Small intestine (tissue), 7 donors: ENCODE data around the gene GLI1. TPM values are rescaled to one million over a fixed set of nuclear protein-coding genes. Genes with fewer than 3 reads are reported as not detected.
A peak's percentile ranks its signal among the peaks of the same experiment; 100 is the strongest.
"Not testable (repeated sequence)": the region's sequence is repeated elsewhere in the genome, so short reads cannot be mapped to it uniquely, and the experiment has no call there.

ENCODE experiments used
- DNase-seq, 2 donors: peaks; one replicate each; pipeline versions ENCODE4 v3.0.0 to v3.0.0-alpha.2; 2013
- FAIRE-seq: peaks from 2 replicates; lab custom pipeline; 2012; peaks lifted over from hg19 to GRCh38; lab: Jason Lieb, UNC
- H3K27ac ChIP-seq, 3 donors: one replicate each; pipeline ENCODE4 v1.5.1; 2013; ENCODE audit warnings: low read length in 2 of 3, mild to moderate bottlenecking in 2 of 3, control low read depth in 1 of 3, inconsistent platforms in 1 of 3, low read depth in 1 of 3, moderate library complexity in 1 of 3
- H3K27me3 ChIP-seq, 3 donors: one replicate each; pipeline ENCODE4 v1.6.1; 2013; ENCODE audit warnings: low read length in 3 of 3, inconsistent platforms in 1 of 3; ENCODE audit not compliant: control insufficient read depth in 3 of 3, insufficient read depth in 3 of 3
- H3K36me3 ChIP-seq, 3 donors: one replicate each; pipeline ENCODE4 v1.6.1; 2013; ENCODE audit warnings: low read length in 3 of 3, inconsistent platforms in 1 of 3, low read depth in 1 of 3, mild to moderate bottlenecking in 1 of 3, moderate library complexity in 1 of 3; ENCODE audit not compliant: control insufficient read depth in 3 of 3, insufficient read depth in 2 of 3
- H3K4me1 ChIP-seq, 3 donors: one replicate each; pipeline ENCODE4 v1.6.1; 2013; ENCODE audit warnings: low read length in 2 of 3, inconsistent platforms in 1 of 3, low read depth in 1 of 3, mild to moderate bottlenecking in 1 of 3, moderate library complexity in 1 of 3; ENCODE audit not compliant: control insufficient read depth in 3 of 3, insufficient read depth in 2 of 3
- H3K4me3 ChIP-seq, 3 donors: one replicate each; pipeline ENCODE4 v1.5.1; 2013; ENCODE audit warnings: low read length in 3 of 3, control low read depth in 1 of 3, inconsistent platforms in 1 of 3, low read depth in 1 of 3, mild to moderate bottlenecking in 1 of 3, moderate library complexity in 1 of 3
- H3K9me3 ChIP-seq, 2 donors: one replicate each; pipeline ENCODE4 v1.6.1; 2013; ENCODE audit warnings: low read depth in 1 of 2, low read length in 1 of 2; ENCODE audit not compliant: control insufficient read depth in 2 of 2, insufficient read depth in 1 of 2
- WGBS, 3 donors: extraction: QIAGEN DNeasy Blood & Tissue Kit; methylation state at CpG; one replicate each; pipeline ENCODE4 v1.1.7; 2013; 5-methylcytosine and 5-hydroxymethylcytosine counted together
- polyA plus RNA-seq, 4 donors: library from polyadenylated mRNA; stranded (reverse) in 3 of 4; unstranded in 1 of 4; fragments of 200-250 nt in 3 of 4; fragments of 120-200 nt in 1 of 4; gene quantifications; one replicate each; pipeline versions ENCODE4 v1.2.1 to v1.2.3, GENCODE V29; 2013
- donor health status: healthy with polysubstance abuse.
- donor health status: control.
- donor health status: control.
- donor health status: Bipolar disorder and iron deficiency.
- donor health status: healthy.

GLI1 gene
- polyA plus RNA-seq, 4 donors, result 1.5 to 5.5 (median 1.9) TPM; not detected in 1

DNA sequence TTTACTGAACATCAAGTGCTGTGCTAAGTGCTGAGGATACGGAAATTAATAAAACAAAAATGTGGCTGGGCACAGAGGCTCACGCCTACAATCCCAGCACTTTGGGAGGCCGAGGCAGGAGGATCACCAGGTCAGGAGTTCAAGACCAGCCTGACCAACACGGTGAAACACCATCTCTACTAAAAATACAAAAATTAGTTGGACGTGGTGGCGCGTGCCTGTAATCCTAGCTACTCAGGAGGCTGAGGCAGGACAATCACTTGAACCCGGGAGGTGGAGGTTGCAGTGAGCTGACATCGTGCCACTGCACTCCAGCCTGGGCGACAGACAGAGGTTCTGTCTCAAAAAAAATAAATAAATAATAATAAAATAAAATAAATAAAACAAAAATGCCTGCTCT is 32.6 kb upstream of the GLI1 start:
- Histone ChIP-seq H3K4me1 (peaks cover 0 to 15% (median 3%) of the 10 kb centered on the region in 3 donors), H3K36me3 (peaks cover 0 to 33% (median 6%) of the 10 kb centered on the region in 3 donors)
- H3K9me3 ChIP-seq, H3K4me3 ChIP-seq, FAIRE-seq, H3K27me3 ChIP-seq, H3K27ac ChIP-seq, DNase-seq: not testable (repeated sequence)
- 96 to 97% (median 96%) methylated on average over 10 of the region's 10 CpGs for WGBS, 3 donors

DNA sequence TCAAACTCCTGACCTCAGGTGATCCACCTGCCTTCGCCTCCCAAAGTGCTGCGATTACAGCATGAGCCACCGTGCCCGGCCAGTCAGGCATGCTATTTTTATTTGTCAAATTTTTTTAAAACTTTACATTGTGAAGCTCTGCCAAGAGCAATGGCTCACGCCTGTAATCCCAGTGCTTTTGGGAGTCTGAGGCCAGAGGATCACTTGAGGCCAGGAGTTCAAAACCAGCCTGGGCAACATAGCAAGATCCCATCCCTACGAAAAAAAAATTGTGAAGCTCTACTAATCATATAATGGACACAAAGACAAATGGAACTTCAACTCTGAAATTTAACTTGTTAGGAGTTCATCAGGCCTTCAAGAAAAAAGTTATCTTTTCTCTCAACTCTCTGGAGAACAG is 30.6 kb upstream of the GLI1 start:
- Histone ChIP-seq H3K27ac (peak overlapping the region in 1 of 3 donors; percentile 97), H3K4me3 (no peak overlapping the region), H3K9me3 (no peaks in the 10 kb centered on the region), H3K4me1 (peaks cover 0 to 18% (median 3%) of the 10 kb centered on the region in 3 donors), H3K36me3 (peaks cover 0 to 17% (median 0%) of the 10 kb centered on the region in 3 donors), H3K27me3 (no peaks in the 10 kb centered on the region)
- WGBS, 3 donors, result 76 to 86% (median 85%) methylated on average over 6 of the region's 6 CpGs
- DNase-seq (no peak), FAIRE-seq (no peak)

DNA sequence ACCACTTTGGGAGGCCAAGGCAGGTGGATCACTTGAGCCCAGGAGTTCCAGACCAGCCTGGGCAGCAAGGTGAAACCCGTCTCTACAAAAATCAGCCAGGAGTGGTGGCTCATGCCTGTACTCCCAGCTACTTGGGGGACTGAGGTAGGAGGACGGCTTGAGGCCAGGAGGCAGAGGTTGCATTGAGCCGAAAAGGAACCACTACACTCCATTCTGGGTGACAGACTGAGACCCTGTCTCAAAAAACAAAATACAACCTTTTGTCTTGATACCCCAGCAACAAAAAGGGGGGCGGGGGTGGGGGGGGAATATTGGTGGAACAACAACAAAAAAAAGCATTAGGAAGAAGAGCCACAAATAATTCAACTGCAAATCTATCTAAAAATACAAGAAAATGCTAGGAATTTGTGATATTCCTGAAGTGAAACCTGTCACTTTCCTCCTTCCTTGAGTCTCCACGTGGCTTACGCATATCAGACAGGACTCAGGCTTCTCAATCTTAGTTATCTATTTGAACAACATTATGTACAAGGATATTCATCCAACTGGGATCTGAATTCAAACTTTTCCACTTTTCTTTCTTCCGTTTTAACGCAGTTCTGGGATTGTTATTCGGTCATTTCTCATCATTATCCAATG is 30.0 kb upstream of the GLI1 start:
- Histone ChIP-seq H3K4me3 (peak overlapping the region in 2 of 3 donors; percentile 69 to 97), H3K9me3 (no peaks in the 10 kb centered on the region), H3K27ac (peak overlapping the region; percentile 90 to 97 (median 94)), H3K4me1 (peaks cover 0 to 22% (median 3%) of the 10 kb centered on the region in 3 donors), H3K36me3 (peaks cover 0 to 12% (median 0%) of the 10 kb centered on the region in 3 donors), H3K27me3 (no peaks in the 10 kb centered on the region)
- FAIRE-seq (no peak), DNase-seq (peak in 1 of 2 donors; percentile 40)
- WGBS, 3 donors, result 19 to 32% (median 23%) methylated on average over 9 of the region's 9 CpGs

DNA sequence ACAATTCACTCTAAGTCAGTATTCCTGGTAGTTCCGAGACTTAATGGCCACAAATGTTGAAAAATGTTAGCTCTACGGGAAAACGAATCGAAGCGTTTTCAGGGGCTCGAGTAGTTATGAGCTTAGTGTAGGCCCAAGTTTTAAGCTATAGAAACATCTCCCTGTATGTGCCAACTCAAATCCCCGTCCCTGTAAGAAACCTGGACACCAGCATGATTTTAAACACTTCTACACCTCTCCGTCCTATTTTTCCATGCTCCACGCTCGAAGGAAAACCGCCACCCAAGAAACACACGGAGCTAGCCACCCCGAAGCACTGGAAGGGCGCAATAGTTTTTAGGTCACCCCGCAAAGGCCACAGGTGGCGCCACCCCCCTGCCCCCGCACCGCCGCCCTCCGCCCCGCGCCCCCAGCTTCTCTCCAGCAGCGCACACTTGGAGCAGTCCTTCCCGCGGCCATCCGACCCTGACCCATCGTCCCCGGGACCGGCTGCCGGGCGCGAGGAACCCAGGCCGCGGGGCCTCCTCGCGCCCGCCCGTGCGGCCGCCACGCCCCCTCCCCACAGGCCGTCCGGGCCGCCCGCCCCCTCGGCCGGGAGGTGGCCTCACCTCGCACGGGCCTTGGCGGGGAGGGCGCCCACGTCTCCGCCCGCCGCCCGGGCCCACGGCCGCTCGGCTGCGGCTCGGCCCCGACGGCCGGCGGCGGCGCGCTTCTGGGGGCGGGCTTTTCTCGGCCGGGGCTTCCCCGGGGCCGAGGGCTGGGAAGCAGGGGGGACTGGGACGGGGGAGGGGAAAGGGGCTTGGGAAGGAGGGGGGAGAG is 29.3 kb upstream of the GLI1 start:
- no peaks in the 10 kb centered on the region for H3K9me3 ChIP-seq
- H3K4me1 ChIP-seq, result peaks cover 0 to 26% (median 3%) of the 10 kb centered on the region in 3 donors
- peak overlapping the region; percentile 69 to 97 (median 72) for H3K4me3 ChIP-seq
- peak overlapping the region; percentile 90 to 97 (median 94) for H3K27ac ChIP-seq
- H3K36me3 ChIP-seq, result peaks cover 0 to 9% (median 0%) of the 10 kb centered on the region in 3 donors
- FAIRE-seq (no peak), DNase-seq (peak; percentile 40 to 68)
- H3K27me3 ChIP-seq, result no peaks in the 10 kb centered on the region
- 0 to 1% (median 0%) methylated on average over 45 to 74 of the region's 74 CpGs for WGBS, 3 donors

DNA sequence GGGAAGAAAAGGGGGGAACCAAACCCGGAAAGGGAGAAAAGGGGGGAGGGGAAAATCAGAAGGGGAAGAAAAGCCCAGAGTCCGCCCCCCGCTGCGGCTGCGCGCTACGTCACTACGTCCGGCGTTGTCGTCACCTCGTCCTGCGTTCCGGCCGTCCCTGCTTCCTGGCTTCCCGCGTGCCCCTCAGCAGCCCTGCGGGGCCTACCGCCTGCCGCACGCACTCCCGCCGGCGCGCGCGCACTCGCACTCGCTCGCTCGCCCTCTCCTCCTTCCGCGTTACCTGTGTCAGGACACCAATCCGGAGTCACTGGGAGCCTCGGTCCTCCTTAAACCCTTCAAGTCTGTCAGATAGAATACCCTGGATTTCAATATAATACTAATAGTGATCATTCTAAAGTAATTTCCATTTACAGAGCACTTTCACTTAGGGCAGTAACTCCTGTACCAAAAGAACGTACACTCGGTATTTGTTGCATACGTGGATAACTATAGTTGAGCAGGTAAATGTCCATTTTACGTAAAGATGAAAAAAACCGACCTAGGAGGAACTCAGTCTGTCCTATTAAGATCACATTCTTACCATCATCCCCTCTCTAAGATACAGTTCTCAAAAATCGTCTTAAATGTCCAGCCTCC is 28.5 kb upstream of the GLI1 start, which contains the start of gene R3HDM2:
Gene R3HDM2 (minus strand): TSS at position 113 of the 636 bp plus-strand sequence. CDS start 120,615 bp downstream, outside the sequence.
- FAIRE-seq, result no peak
- WGBS, 3 donors, result 1 to 2% (median 1%) methylated on average over 29 to 41 of the region's 41 CpGs
- Histone ChIP-seq H3K9me3 (no peaks in the 10 kb centered on the region), H3K27me3 (no peaks in the 10 kb centered on the region), H3K4me1 (peaks cover 0 to 26% (median 3%) of the 10 kb centered on the region in 3 donors), H3K36me3 (peaks cover 0 to 2% (median 0%) of the 10 kb centered on the region in 3 donors), H3K4me3 (peak within 1 kb of the TSS; percentile 69 to 97 (median 72)), H3K27ac (peak within 1 kb of the TSS; percentile 90 to 97 (median 94))
- peak; percentile 95 to 98 for DNase-seq

DNA sequence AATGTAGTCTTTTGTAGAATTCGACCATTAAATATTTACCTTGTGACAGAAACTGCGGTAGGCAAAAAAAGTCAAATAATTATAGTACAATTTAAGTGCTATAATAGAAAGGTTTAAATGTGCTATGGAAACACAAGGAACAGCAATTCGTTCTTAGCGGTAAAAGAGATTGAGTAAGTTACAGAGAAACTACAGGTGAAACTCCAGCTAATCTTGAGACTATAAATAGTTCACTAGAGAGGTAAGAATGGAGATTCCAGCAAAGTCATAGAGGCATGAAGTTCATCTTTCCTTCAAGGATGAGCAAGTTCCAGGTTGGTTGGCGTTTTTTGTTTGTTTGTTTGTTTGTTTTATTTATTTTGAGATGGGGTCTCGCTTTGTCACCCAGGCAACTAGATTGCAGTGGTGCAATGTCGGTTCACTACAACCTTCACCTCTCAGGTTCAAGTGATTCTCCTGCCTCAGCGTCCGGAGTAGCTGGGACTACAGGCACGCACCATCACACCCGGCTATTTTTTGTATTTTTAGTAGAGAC is 27.9 kb upstream of the GLI1 start:
- DNase-seq, result peak in 1 of 2 donors; percentile 61
- H3K27ac ChIP-seq, result peak overlapping the region in 2 of 3 donors; percentile 90 to 96
- H3K9me3 ChIP-seq, result no peaks in the 10 kb centered on the region
- FAIRE-seq, result no peak
- H3K4me1 ChIP-seq, result peaks cover 0 to 26% (median 3%) of the 10 kb centered on the region in 3 donors
- H3K4me3 ChIP-seq, result peak overlapping the region in 2 of 3 donors; percentile 53 to 97
- WGBS, 3 donors, result 57 to 80% (median 71%) methylated on average over 11 of the region's 11 CpGs
- H3K27me3 ChIP-seq, result no peaks in the 10 kb centered on the region
- H3K36me3 ChIP-seq, result peaks cover 0 to 2% (median 0%) of the 10 kb centered on the region in 3 donors

DNA sequence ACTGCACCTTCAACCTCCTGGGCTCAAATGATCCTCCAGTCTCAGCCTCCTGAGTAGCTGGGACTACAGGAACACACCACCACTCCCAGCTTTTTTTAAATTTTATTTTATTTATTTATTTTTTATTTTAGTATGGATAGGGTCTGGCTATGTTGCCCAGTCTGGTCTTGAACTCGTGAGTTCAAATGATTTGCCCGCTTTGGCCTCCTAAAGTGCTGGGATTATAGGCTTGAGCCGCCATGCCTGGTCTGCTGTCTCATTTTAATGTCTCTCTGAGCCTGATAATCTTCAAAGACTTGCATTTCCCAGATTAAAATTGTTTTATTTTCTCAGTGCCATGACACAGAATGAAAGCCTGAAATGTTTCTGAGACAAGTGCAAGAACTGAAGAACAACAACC is 26.2 kb upstream of the GLI1 start:
- no peak overlapping the region for H3K4me3 ChIP-seq
- H3K27ac ChIP-seq, result no peak overlapping the region
- DNase-seq (no peak), FAIRE-seq (no peak)
- WGBS, 3 donors, result 77 to 90% (median 81%) methylated on average over 3 of the region's 3 CpGs
- H3K4me1 ChIP-seq, result peaks cover 0 to 26% (median 3%) of the 10 kb centered on the region in 3 donors
- H3K36me3 ChIP-seq, result peaks cover 0 to 2% (median 0%) of the 10 kb centered on the region in 3 donors
- H3K9me3 ChIP-seq, result no peaks in the 10 kb centered on the region
- H3K27me3 ChIP-seq, result no peaks in the 10 kb centered on the region
